Ishikawa (cell line): ENCODE results near the gene FTO.

Experiments
- CEBPB ChIP-seq: IDR thresholded peaks from 2 replicates; pipeline ENCODE4 v1.6.1; 2012
- CREB1 ChIP-seq: IDR thresholded peaks from 2 replicates; pipeline ENCODE4 v1.6.1; 2012; ENCODE audit warnings: low read depth
- EGR1 ChIP-seq: IDR thresholded peaks from 2 replicates; pipeline ENCODE4 v1.6.1; 2012
- EP300 ChIP-seq: IDR thresholded peaks from 2 replicates; pipeline ENCODE4 v1.6.1; 2012; ENCODE audit warnings: borderline replicate concordance
- FOXM1 ChIP-seq: IDR thresholded peaks from 2 replicates; pipeline ENCODE4 v1.6.1; 2012; ENCODE audit warnings: low read depth, borderline replicate concordance
- MAX ChIP-seq: IDR thresholded peaks from 2 replicates; pipeline ENCODE4 v1.6.1; 2012
- NFIC ChIP-seq: IDR thresholded peaks from 2 replicates; pipeline ENCODE4 v1.6.1; 2012
- RAD21 ChIP-seq: IDR thresholded peaks from 2 replicates; pipeline ENCODE4 v1.6.1; 2012; ENCODE audit warnings: low read depth
- REST ChIP-seq: IDR thresholded peaks from 2 replicates; pipeline ENCODE4 v1.6.1; 2012; ENCODE audit warnings: low read depth, mild to moderate bottlenecking
- TAF1 ChIP-seq: IDR thresholded peaks from 2 replicates; pipeline ENCODE4 v1.6.1; 2012; ENCODE audit warnings: low read depth, mild to moderate bottlenecking
- TCF12 ChIP-seq: IDR thresholded peaks from 2 replicates; pipeline ENCODE4 v1.6.1; 2012; ENCODE audit warnings: low read depth
- TEAD4 ChIP-seq: IDR thresholded peaks from 2 replicates; pipeline ENCODE4 v1.6.1; 2012
- USF1 ChIP-seq: IDR thresholded peaks from 2 replicates; pipeline ENCODE4 v1.6.1; 2012
- YY1 ChIP-seq: IDR thresholded peaks from 2 replicates; pipeline ENCODE4 v1.6.1; 2012; ENCODE audit warnings: low read depth
- ZBTB7A ChIP-seq: IDR thresholded peaks from 2 replicates; pipeline ENCODE4 v1.6.1; 2012; ENCODE audit warnings: low read depth

FTO gene

GRCh38 chr16:54090602-54091001 lies 386.6 kb downstream of the FTO start:
- no peak for TF ChIP-seq RAD21

GRCh38 chr16:54093281-54093680 lies 389.3 kb downstream of the FTO start:
- TF ChIP-seq CEBPB (no peak), REST (no peak), FOXM1 (no peak), YY1 (no peak), TCF12 (no peak), TAF1 (no peak), EGR1 (no peak), TEAD4 (no peak), ZBTB7A (no peak), EP300 (no peak), MAX (no peak), CREB1 (no peak), USF1 (no peak), NFIC (no peak), RAD21 (no peak)

GRCh38 chr16:54094641-54095040 lies 390.7 kb downstream of the FTO start:
- TF ChIP-seq EGR1 = no peak
- no peak for TF ChIP-seq EP300
- TF ChIP-seq REST = no peak
- no peak for TF ChIP-seq CREB1
- TF ChIP-seq USF1 = no peak
- TF ChIP-seq NFIC = no peak
- no peak for TF ChIP-seq CEBPB
- TF ChIP-seq TCF12 = no peak
- no peak for TF ChIP-seq TAF1
- no peak for TF ChIP-seq TEAD4
- TF ChIP-seq RAD21 = no peak
- no peak for TF ChIP-seq MAX
- TF ChIP-seq YY1 = no peak
- no peak for TF ChIP-seq ZBTB7A
- no peak for TF ChIP-seq FOXM1

- TF ChIP-seq RAD21 = no peak
- TF ChIP-seq TCF12 = no peak
- no peak for TF ChIP-seq TEAD4
- TF ChIP-seq EGR1 = no peak
- TF ChIP-seq CEBPB = no peak
- TF ChIP-seq CREB1 = no peak
- TF ChIP-seq EP300 = no peak
- no peak for TF ChIP-seq USF1
- no peak for TF ChIP-seq REST
- TF ChIP-seq NFIC = no peak
- no peak for TF ChIP-seq TAF1
- TF ChIP-seq FOXM1 = no peak
- TF ChIP-seq ZBTB7A = no peak
- TF ChIP-seq YY1 = no peak
- TF ChIP-seq MAX = no peak
Observed at GRCh38 chr16:54096607-54097006, 392.7 kb downstream of the FTO start.
